NCI-H1417 (cell line): ENCODE results near the gene KIAA0825.
"Not testable (repeated sequence)": the region's sequence is repeated elsewhere in the genome, so short reads cannot be mapped to it uniquely, and the experiment has no call there.

Source experiments
- DNase-seq, 3 experiments: peaks; one replicate each; lab custom pipeline; 2025; lab: John Stamatoyannopoulos, UW

Gene KIAA0825

DNA sequence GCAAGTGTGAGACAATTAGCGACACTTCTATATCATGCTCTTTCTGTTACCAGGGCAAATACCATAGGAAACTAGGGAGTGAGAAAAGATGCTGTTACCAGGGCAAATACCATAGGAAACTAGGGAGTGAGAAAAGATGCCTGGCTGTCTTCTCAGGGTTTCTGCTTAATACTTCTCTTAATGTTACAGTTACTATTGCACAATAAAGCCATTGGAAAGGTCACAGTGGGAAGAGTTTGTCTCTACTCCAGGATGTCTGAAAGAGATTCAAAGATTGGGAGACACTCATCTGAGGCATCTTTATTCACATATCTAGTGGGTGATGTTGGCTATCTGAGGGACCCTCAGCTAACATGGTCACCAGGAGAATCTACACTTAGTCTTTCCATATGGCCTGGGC lies 445.3 kb downstream of the KIAA0825 start:
- no peak for DNase-seq

DNA sequence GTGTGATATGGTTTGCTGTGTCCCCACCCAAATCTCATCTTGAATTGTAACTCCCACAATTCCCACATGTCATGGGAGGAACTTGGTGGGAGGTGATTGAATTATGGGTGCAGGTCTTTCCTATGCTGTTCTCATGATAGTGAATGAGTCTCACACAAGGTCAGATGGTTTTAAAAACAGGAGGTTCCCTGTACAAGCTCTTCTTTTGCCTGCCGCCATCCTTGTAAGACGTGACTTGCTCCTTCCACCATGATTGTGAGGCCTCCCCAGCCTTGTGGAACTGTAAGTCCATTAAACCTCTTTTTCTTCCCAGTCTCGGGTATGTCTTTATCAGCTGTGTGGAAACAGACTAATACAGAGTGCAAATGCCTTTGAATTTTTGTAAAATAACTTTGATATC lies 447.3 kb downstream of the KIAA0825 start:
- not testable (repeated sequence) for DNase-seq

DNA sequence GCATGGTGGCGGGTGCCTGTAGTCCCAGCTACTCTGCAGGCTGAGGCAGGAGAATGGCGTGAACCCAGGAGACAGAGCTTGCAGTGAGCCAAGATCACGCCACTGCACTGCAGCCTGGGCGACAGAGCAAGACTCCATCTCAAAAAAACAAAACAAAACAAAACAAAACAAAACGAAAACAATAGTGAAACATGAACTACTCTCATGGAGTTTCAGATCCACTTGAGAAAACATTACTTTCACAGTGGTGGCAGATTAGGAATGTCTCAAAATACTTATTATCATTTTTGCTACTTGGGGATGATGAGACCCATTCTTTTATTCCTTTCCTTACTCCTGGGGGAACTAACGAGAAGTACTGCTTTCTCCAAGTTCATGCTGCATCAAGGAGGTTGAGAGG lies 448.2 kb downstream of the KIAA0825 start:
- DNase-seq: not testable (repeated sequence)

DNA sequence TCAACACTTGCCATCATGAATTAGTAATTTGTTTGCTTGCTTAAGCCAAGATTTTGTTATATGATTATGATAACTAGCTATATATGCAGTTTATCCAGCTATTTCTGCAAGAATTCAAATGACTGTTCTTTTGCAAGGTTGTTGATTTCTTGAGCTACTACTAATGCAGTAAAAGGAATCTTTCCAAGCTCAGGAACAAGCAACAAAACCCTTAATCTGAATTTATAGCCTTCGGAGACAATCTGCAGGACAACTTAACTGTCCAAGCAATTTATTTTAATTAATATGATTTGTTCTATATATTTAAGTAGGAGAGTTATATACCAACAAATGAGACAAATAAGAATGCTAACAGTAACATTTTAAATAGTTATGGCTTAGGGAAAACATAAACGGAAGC lies 450.3 kb downstream of the KIAA0825 start:
- no peak for DNase-seq

DNA sequence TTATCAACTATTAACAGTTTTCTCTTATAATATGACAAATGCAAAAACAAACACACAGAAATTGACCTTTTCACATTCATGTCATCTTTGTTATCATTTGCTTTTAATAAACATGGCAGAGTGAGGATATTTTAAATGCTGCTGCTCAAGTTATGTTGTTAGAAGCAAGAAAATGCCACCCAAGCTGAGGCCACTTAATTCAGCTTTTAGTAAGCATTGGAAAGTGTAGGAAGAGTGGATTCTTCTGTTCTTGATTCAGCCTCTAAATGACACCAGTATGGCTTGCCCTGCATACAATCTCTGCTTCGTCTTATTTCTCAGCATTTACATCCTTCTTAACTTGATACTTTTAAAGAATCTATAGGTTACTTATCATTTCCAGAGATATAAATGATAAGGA lies 456.6 kb downstream of the KIAA0825 start:
- no peak for DNase-seq

DNA sequence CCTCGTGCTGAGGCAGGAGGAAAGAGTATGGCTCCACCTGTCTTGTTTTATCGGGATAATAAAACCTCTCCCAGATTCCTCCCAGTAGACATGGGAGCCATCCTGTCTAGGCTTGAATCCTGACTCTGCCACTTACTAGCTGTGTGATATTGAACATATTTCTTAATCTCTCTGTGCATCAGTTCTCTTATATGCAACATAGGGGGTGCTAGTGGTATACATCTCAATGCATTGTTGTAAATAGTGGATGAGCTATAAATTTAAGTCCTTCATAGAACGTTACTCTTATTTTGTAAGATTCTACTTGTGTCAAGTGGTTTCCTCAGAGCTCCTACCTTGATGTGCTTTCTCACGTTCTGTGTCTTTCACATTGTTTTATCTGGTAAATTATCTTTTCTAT lies 459.3 kb downstream of the KIAA0825 start:
- DNase-seq: no peak

DNA sequence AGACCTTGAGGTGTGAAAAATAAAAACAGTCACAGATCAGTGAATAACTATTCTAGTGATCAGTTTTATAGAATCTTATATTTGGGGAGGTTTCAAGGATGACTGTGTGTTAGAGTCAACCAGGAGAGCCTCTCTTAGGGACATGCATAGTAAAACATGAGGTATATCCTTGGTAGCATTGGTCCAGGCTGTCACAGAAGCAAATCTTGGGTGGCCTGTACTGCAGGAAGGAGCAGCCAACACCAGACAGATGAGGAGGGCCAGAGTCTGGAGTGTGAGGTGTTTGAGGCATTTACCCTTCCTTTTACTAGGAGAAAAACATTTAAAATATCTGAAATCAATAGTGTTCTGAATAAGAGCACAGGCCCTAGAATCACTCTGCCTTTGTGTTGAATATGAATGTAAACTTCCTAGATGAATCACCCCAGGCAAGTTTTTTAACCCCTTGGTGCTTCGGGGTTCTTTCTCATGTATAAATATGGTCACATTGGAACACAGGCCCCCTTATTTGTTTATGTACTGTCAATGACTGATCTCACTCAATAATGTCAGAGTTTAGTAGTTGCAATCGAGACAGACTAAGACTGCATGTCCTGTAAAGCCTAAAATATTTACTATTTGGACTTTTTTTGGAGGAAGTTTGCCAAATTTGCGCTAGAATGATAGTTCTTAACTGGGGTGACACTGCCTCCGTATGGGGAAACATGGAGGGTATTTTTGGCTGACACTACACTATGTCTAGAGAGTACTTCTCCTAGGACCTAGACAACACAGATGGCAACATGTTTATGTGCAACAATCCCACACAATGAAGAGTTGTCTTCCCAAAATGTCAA lies 460.5 kb downstream of the KIAA0825 start:
- no peak for DNase-seq

DNA sequence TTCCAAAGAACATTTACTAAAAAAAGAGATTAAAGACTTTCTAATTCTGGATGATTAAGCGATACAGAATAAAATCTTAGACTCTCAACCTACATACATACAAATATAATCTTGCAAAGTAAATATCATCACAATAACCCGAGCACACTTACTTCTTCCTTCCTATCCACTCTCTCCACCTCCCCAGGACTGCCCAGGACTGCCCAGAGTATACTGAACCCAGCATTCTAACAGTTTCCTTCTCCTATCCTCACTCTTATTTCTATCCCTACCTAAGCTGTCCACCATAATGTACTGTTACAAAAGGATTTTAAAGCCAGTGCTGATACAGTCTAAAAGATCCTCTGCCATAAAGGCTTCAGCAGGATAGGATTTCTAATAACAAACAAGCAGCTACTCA lies 463.7 kb downstream of the KIAA0825 start:
- DNase-seq: no peak

DNA sequence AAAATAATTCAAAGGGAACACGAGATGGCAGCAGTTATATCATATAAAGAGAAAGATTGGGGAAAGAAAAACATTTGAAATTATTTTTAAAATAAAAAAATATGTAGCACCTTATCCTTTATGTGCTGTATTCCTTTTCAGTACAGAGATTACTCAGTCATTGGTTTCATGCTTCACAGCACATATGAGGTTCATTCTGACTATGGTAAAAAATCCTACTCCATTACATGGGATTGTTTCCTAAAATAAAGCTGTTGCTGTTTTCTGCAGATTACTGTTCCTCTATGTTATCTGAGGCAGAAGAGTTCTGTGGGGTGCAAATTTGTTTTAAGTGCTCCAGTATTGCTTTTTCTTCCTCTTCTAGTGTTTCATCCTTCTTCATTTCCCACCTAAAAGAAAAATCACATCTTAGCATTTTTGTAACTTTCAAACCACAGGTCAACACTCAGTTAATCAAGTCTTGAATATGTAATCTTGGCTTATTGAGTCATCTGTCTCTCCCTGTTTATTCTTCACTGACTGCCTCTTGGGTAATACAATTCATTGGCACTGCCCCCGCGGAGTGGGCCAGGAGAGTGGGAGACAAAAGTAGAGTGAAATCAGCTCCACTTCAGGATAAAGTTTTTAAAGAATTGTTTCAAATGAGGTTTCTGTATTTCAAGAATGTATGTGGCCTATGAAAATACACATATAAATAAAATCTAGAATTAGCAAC lies 464.5 kb downstream of the KIAA0825 start:
- DNase-seq: no peak

DNA sequence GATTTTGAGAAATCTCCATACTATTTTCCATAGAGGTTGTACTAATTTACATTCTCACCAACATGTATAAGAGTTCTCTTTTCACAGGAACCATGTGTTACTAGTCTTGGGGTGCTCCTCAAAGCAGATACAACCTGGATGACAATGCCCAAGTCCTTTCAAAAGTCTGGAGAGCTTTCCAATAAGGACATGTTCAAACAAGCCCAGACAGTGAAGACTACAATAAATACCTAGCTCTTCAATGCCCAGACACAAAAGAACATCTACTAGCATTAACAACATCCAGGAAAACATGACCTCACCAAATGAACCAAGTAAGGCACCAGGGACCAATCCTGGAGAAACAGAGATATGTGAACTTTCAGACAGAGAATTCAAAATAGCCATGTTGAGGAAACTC lies 474.8 kb downstream of the KIAA0825 start:
- not testable (repeated sequence) for DNase-seq

DNA sequence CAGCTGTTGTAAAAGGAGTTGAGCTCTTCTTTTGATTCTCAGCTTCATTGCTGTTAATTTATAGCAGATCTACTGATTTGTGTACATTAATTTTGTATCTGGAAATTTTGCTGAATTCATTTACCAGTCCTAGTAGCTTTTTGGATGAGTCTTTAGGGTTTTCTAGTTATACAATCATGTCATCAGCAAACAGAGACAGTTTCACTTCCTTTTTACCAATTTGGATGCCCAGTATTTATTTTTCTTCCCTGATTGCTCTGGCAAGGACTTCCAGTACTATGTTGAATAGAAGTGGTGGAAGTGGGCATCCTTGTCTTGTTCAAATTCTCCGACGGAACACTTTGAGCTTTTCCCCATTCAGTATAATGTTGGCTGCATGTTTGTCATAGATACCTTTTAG lies 478.1 kb downstream of the KIAA0825 start:
- no peak for DNase-seq

DNA sequence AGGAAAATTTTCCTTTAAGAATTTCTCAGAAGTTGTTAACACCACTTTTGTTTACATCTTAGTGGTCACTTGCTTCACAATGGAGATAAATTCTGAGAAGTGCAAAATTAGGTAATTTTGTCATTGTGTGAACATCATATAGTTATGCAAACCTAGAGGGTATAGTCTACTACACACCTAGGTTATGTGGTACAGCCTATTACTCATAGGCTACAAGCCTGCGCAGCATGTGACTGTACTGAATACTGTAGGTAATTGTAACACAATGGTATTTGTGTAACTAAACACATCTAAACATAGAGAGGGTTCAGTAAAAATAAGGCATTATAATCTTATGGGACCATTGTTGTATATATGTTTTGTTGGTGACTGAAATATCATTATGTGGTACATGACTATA lies 488.3 kb downstream of the KIAA0825 start:
- DNase-seq: no peak

DNA sequence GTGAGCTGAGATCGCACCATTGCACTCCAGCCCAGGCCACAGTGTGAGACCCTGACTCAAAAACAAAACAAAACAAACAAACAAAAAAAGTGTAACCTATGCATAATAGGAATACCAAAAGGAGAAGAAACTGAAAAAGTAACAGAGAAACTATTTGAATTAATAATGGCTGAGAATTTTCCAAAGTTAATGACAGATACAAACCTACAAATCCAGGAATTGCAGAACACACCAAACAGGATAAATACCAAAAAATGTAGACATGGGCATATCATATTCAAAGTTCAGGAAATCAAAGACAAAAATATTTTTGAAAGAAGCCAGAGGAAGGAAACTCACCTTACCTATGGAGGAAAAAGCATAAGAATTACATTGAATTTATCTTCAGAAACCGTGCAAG lies 493.3 kb downstream of the KIAA0825 start:
- no peak for DNase-seq

DNA sequence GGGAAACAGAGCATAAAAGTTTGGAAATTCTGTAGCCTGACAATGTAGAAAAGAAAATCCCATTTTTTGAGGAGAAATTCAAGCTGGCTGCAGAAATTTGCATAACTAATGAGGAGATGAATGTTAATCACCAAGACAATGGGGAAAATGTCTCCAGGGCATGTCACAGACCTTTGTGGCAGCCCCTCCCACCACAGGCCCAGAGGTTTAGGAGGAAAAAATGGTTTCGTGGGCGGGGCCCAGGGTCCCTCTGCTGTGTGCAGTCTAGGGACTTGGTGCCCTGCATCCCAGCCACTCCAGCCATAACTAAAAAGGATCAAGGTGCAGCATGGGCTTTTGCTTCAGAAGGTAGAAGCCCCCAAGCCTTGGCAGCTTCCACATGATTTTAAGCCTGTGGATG lies 502.1 kb downstream of the KIAA0825 start:
- not testable (repeated sequence) for DNase-seq

DNA sequence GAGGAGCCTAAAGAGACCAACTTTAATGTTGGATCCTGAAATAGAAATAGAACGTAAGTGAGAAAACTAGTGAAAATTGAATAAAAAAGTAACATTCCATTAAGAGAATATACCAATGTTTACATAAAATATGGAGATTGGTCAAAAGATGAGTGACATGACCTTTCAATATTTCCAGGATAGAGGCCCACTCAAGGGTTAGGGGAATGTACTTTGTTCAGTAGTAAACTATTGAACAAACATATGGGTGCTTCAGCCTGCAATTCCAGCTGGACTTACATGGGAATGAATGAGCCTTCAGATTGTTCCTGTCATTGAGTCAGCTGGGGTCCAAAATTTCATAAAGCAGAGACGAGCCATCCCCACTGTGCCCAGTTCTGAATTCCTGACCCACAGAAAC lies 505.3 kb downstream of the KIAA0825 start:
- no peak for DNase-seq

DNA sequence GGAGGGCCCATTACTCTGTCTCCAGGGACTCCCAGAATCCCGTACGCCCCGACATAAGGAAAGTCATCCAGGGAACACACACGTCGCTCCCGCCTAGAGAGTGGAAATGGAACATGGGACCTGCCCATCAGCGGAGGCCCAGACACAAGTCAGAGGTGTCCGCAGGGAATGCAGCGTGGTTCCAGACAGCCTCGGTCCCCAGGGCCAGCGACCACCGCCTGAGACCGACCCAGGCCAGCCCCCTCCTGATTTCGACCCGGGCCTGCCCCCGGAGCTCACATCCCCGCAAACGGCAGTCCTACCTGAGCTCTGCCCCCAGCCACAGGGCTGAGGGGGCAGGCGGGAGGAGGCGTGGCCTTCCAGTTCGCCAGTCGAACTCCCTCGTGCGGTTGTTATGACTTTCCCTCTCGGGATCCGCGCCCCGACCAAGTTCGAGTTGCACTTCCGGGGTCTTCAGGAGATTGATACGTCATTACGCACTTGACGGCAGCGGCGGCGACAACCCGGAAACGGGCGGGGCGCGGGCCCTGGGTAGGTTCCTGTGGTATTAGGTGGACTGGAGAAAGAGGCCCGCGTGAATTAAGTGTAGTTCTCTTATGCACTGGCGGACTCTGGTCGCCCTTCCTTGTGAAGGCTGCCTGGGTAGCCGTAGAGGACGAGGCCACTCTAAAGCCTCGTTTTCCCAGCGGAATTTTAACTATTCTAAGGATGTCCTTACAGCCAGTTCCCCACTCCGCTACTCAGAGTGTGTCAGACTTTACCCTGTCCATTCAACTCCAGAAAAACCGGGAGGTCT lies 507.0 kb downstream of the KIAA0825 start:
- peak; percentile 82 to 93 (median 92) for DNase-seq

DNA sequence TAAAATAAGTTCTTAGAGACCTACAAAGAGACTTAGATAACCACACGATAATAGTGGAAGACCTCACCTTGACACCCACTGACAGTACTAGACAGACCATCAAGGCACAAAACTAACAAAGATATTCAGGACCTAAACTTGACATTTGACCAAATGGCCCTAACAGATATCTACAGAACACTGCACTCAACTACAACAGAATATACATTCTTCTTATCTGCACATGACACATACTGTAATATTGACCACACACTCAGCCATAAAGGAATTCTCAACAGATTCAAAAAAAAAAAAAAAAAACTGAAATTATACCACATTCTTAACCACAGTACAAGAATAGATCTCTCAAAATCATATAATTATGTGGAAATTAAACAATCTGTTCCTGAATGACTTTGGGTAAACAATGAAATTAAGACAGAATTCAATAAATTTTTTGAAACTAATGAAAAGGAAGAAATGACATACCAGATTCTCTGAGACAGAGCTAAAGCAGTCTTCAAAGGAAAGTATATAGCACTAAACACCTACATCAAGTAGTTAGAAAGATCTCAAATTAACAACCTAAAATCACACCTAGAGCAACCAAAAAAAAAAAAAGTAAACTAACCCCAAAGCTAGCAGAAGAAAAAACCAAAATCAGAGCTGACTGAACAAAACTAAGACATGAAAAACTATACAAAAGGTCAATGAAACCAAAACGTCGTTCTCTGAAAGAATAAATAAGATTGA lies 514.7 kb downstream of the KIAA0825 start:
- DNase-seq: no peak
